Fibroblast of lung (primary cell): ENCODE results near the gene DOK6. TPM values are rescaled to one million over a fixed set of nuclear protein-coding genes. Genes with fewer than 3 reads are reported as not detected.

ENCODE experiments used
- DNase-seq, 2 donors: peaks; one replicate each; pipeline versions ENCODE4 v3.0.0 to v3.0.0-alpha.2; 2010; ENCODE audit warnings: low read depth in 2 of 2
- H2AFZ ChIP-seq: 2 replicates; pipeline ENCODE4 v1.5.1; 2012; ENCODE audit warnings: low read length, control low read depth, inconsistent platforms
- H3K27ac ChIP-seq: 2 replicates; pipeline ENCODE4 v1.5.1; 2011; ENCODE audit warnings: low read length, control low read depth; ENCODE audit not compliant: insufficient read depth
- H3K27me3 ChIP-seq: 2 replicates; pipeline ENCODE4 v1.5.1; 2011; ENCODE audit warnings: mild to moderate bottlenecking, low read length; ENCODE audit not compliant: control insufficient read depth, insufficient read depth
- H3K36me3 ChIP-seq: 2 replicates; pipeline ENCODE4 v1.5.1; 2011; ENCODE audit warnings: low read length; ENCODE audit not compliant: control insufficient read depth, insufficient read depth
- H3K4me1 ChIP-seq: 2 replicates; pipeline ENCODE4 v1.5.1; 2011; ENCODE audit warnings: low read length; ENCODE audit not compliant: control insufficient read depth, insufficient read depth; ENCODE audit errors: extremely low read depth
- H3K4me2 ChIP-seq: 2 replicates; pipeline ENCODE4 v1.5.1; 2011; ENCODE audit warnings: low read length, control low read depth; ENCODE audit not compliant: insufficient read depth; ENCODE audit errors: extremely low read depth
- H3K4me3 ChIP-seq, 4 experiments: fragments of 200-600 bp in 1 of 4; sonication (generic) in 1 of 4; replicated peaks in 1 of 4; 2 replicates each; pipeline ENCODE4 v1.5.1; 2011 to 2016; ENCODE audit warnings: low read length in 4 of 4, low read depth in 3 of 4, mild to moderate bottlenecking in 3 of 4, control low read depth in 2 of 4, inconsistent platforms in 1 of 4, mixed read lengths in 1 of 4; ENCODE audit not compliant: insufficient read depth in 1 of 4; ENCODE audit errors: control extremely low read depth in 1 of 4
- H3K79me2 ChIP-seq: 2 replicates; pipeline ENCODE4 v1.5.1; 2012; ENCODE audit warnings: mild to moderate bottlenecking, low read length, inconsistent platforms; ENCODE audit not compliant: control insufficient read depth, insufficient read depth
- H3K9ac ChIP-seq: 2 replicates; pipeline ENCODE4 v1.5.1; 2011; ENCODE audit warnings: mild to moderate bottlenecking, low read length, control low read depth; ENCODE audit not compliant: insufficient read depth
- H3K9me3 ChIP-seq: 2 replicates; pipeline ENCODE4 v1.5.1; 2012; ENCODE audit warnings: low read depth, low read length; ENCODE audit not compliant: control insufficient read depth, insufficient read depth
- H4K20me1 ChIP-seq: 2 replicates; pipeline ENCODE4 v1.5.1; 2011; ENCODE audit warnings: low read length; ENCODE audit not compliant: control insufficient read depth, insufficient read depth; ENCODE audit errors: extremely low read depth
- CTCF ChIP-seq, 2 donors: IDR thresholded peaks in 1 of 2; conservative IDR thresholded peaks in 1 of 2; 1 replicate in 1 of 2; 2 replicates in 1 of 2; pipeline ENCODE4 v1.5.1; 2011 to 2012; ENCODE audit warnings: low read length in 2 of 2, control low read depth in 1 of 2, inconsistent platforms in 1 of 2, low read depth in 1 of 2, mild to moderate bottlenecking in 1 of 2
- EZH2 ChIP-seq: IDR thresholded peaks from 2 replicates; pipeline ENCODE4 v1.5.1; 2012; ENCODE audit warnings: low read length, control low read depth, mild to moderate bottlenecking; ENCODE audit errors: missing control alignments
- polyA plus RNA-seq, 2 donors: library from polyadenylated mRNA; depleted of rRNA in 1 of 2; stranded (reverse) in 1 of 2; unstranded in 1 of 2; fragments of >200 nt; gene quantifications; 2 replicates each; pipeline ENCODE4 v1.2.1, GENCODE V29; 2011 to 2012; ENCODE audit warnings: missing spikeins in 1 of 2
- total RNA-seq: library from RNA; depleted of rRNA; stranded (reverse); fragments of >200 nt; gene quantifications from 2 replicates; pipeline ENCODE4 v1.2.1, GENCODE V29; 2014

The DOK6 gene
- total and polyA plus RNA-seq, 2 donors (not counting 1 experiment from before 2014, with no cell fraction given): 4.0 to 7.8 TPM

DNA sequence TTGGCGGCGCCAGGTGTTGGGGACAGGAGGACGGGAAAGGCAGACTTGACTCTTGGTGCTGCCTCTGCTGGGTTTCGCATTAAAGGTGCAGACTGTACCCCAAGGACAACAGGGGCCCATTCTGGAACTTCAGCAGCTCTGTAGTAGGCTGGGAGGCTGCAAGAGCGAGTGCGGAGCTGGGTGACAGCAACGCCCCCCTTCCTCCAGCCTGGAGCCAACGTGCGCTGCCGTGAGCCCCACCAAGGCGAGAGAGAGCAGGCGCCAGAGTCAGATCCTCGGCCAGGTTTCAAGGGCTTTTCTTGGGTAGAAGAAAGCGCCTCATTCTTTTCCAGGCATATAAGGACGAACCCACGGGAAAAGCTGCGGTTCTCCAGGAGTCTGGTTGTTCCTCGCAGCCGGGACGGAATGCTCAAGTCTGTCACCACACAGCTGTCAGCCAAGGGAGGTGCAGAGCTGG is 1.9 kb downstream of the DOK6 start:
- peak overlapping the region; percentile 56 to 81 (median 72) for H3K4me3 ChIP-seq
- TF ChIP-seq EZH2 (no peak), CTCF (conservative IDR thresholded peaks at IDR 0.05 in 1 of 2, IDR thresholded peaks at IDR 0.05 in 1 of 2; ENCODE audit: low read depth in 1 of 2, low read length in 2 of 2) (no peak)
- peak; percentile 1 to 2 for DNase-seq
- peak overlapping the region; percentile 94 for H3K4me2 ChIP-seq
- no peak overlapping the region for H3K9ac ChIP-seq
- H3K4me1 ChIP-seq: peaks cover 3% of the 10 kb centered on the region
- no peaks in the 10 kb centered on the region for H4K20me1 ChIP-seq
- H3K27me3 ChIP-seq: no peaks in the 10 kb centered on the region
- H3K36me3 ChIP-seq: no peaks in the 10 kb centered on the region
- no peaks in the 10 kb centered on the region for H3K79me2 ChIP-seq
- H2AFZ ChIP-seq: peak overlapping the region; percentile 94
- no peak overlapping the region for H3K27ac ChIP-seq
- H3K9me3 ChIP-seq: no peaks in the 10 kb centered on the region

GRCh38 chr18:69408522-69408921 is 7.8 kb downstream of the DOK6 start:
- no peak for DNase-seq
- Histone ChIP-seq H3K36me3 (no peaks in the 10 kb centered on the region), H3K9ac (no peak overlapping the region), H4K20me1 (no peaks in the 10 kb centered on the region), H3K4me2 (no peak overlapping the region), H3K4me1 (no peaks in the 10 kb centered on the region), H3K27ac (no peak overlapping the region), H3K79me2 (no peaks in the 10 kb centered on the region), H3K4me3 (no peak overlapping the region), H3K9me3 (no peaks in the 10 kb centered on the region), H2AFZ (no peak overlapping the region), H3K27me3 (no peaks in the 10 kb centered on the region)
- no peak for TF ChIP-seq CTCF (conservative IDR thresholded peaks at IDR 0.05 in 1 of 2, IDR thresholded peaks at IDR 0.05 in 1 of 2; ENCODE audit: low read depth in 1 of 2, low read length in 2 of 2)
- TF ChIP-seq EZH2: no peak

GRCh38 chr18:69411199-69411598 is 10.5 kb downstream of the DOK6 start:
- Histone ChIP-seq H3K27me3 (no peaks in the 10 kb centered on the region), H3K36me3 (no peaks in the 10 kb centered on the region), H3K9ac (no peak overlapping the region), H3K79me2 (no peaks in the 10 kb centered on the region), H3K9me3 (no peaks in the 10 kb centered on the region), H3K4me1 (no peaks in the 10 kb centered on the region), H3K4me3 (no peak overlapping the region), H4K20me1 (no peaks in the 10 kb centered on the region), H2AFZ (no peak overlapping the region), H3K27ac (no peak overlapping the region), H3K4me2 (no peak overlapping the region)
- TF ChIP-seq EZH2 (no peak), CTCF (conservative IDR thresholded peaks at IDR 0.05 in 1 of 2, IDR thresholded peaks at IDR 0.05 in 1 of 2; ENCODE audit: low read depth in 1 of 2, low read length in 2 of 2) (no peak)
- no peak for DNase-seq
